Fibroblast of lung (primary cell): ENCODE measurements around the gene VPS25. TPM values are rescaled to one million over a fixed set of nuclear protein-coding genes. Genes with fewer than 3 reads are reported as not detected.

Experiments used
- DNase-seq, 2 donors: peaks; one replicate each; pipeline versions ENCODE4 v3.0.0 to v3.0.0-alpha.2; 2010; ENCODE audit warnings: low read depth in 2 of 2
- H2AFZ ChIP-seq: 2 replicates; pipeline ENCODE4 v1.5.1; 2012; ENCODE audit warnings: low read length, control low read depth, inconsistent platforms
- H3K27ac ChIP-seq: 2 replicates; pipeline ENCODE4 v1.5.1; 2011; ENCODE audit warnings: low read length, control low read depth; ENCODE audit not compliant: insufficient read depth
- H3K27me3 ChIP-seq: 2 replicates; pipeline ENCODE4 v1.5.1; 2011; ENCODE audit warnings: mild to moderate bottlenecking, low read length; ENCODE audit not compliant: control insufficient read depth, insufficient read depth
- H3K36me3 ChIP-seq: 2 replicates; pipeline ENCODE4 v1.5.1; 2011; ENCODE audit warnings: low read length; ENCODE audit not compliant: control insufficient read depth, insufficient read depth
- H3K4me1 ChIP-seq: 2 replicates; pipeline ENCODE4 v1.5.1; 2011; ENCODE audit warnings: low read length; ENCODE audit not compliant: control insufficient read depth, insufficient read depth; ENCODE audit errors: extremely low read depth
- H3K4me2 ChIP-seq: 2 replicates; pipeline ENCODE4 v1.5.1; 2011; ENCODE audit warnings: low read length, control low read depth; ENCODE audit not compliant: insufficient read depth; ENCODE audit errors: extremely low read depth
- H3K4me3 ChIP-seq, 4 experiments: fragments of 200-600 bp in 1 of 4; sonication (generic) in 1 of 4; replicated peaks in 1 of 4; 2 replicates each; pipeline ENCODE4 v1.5.1; 2011 to 2016; ENCODE audit warnings: low read length in 4 of 4, low read depth in 3 of 4, mild to moderate bottlenecking in 3 of 4, control low read depth in 2 of 4, inconsistent platforms in 1 of 4, mixed read lengths in 1 of 4; ENCODE audit not compliant: insufficient read depth in 1 of 4; ENCODE audit errors: control extremely low read depth in 1 of 4
- H3K79me2 ChIP-seq: 2 replicates; pipeline ENCODE4 v1.5.1; 2012; ENCODE audit warnings: mild to moderate bottlenecking, low read length, inconsistent platforms; ENCODE audit not compliant: control insufficient read depth, insufficient read depth
- H3K9ac ChIP-seq: 2 replicates; pipeline ENCODE4 v1.5.1; 2011; ENCODE audit warnings: mild to moderate bottlenecking, low read length, control low read depth; ENCODE audit not compliant: insufficient read depth
- H3K9me3 ChIP-seq: 2 replicates; pipeline ENCODE4 v1.5.1; 2012; ENCODE audit warnings: low read depth, low read length; ENCODE audit not compliant: control insufficient read depth, insufficient read depth
- H4K20me1 ChIP-seq: 2 replicates; pipeline ENCODE4 v1.5.1; 2011; ENCODE audit warnings: low read length; ENCODE audit not compliant: control insufficient read depth, insufficient read depth; ENCODE audit errors: extremely low read depth
- EZH2 ChIP-seq: IDR thresholded peaks from 2 replicates; pipeline ENCODE4 v1.5.1; 2012; ENCODE audit warnings: low read length, control low read depth, mild to moderate bottlenecking; ENCODE audit errors: missing control alignments
- polyA plus RNA-seq, 2 donors: library from polyadenylated mRNA; depleted of rRNA in 1 of 2; stranded (reverse) in 1 of 2; unstranded in 1 of 2; fragments of >200 nt; gene quantifications; 2 replicates each; pipeline ENCODE4 v1.2.1, GENCODE V29; 2011 to 2012; ENCODE audit warnings: missing spikeins in 1 of 2
- total RNA-seq: library from RNA; depleted of rRNA; stranded (reverse); fragments of >200 nt; gene quantifications from 2 replicates; pipeline ENCODE4 v1.2.1, GENCODE V29; 2014
- TF ChIP-seq, protein P1 (sequence below), 2 donors: IDR thresholded peaks in 1 of 2; conservative IDR thresholded peaks in 1 of 2; 1 replicate in 1 of 2; 2 replicates in 1 of 2; pipeline ENCODE4 v1.5.1; 2011 to 2012; ENCODE audit warnings: low read length in 2 of 2, control low read depth in 1 of 2, inconsistent platforms in 1 of 2, low read depth in 1 of 2, mild to moderate bottlenecking in 1 of 2

The VPS25 gene
- total and polyA plus RNA-seq, 2 donors (not counting 1 experiment from before 2014, with no cell fraction given): 43.6 to 92.7 TPM

DNA sequence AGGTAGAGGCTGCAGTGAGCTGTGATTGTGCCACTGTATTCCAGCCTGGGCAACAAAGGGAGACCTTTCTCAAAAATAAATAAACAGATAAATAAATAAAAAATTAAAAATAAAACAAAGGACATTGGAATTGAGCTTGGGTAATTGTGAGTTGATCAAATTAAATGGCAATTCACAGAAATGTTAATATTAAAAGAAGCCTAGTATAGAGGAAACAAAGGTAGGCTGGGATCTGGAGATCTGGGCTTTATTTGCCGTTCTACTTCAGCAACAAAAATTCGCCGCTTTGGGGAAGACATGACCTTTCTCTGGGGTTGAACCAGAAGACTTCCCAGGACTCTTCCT lies 332 bp upstream of the VPS25 start:
- peaks cover 6% of the 10 kb centered on the region for H3K79me2 ChIP-seq
- no peak for DNase-seq

DNA sequence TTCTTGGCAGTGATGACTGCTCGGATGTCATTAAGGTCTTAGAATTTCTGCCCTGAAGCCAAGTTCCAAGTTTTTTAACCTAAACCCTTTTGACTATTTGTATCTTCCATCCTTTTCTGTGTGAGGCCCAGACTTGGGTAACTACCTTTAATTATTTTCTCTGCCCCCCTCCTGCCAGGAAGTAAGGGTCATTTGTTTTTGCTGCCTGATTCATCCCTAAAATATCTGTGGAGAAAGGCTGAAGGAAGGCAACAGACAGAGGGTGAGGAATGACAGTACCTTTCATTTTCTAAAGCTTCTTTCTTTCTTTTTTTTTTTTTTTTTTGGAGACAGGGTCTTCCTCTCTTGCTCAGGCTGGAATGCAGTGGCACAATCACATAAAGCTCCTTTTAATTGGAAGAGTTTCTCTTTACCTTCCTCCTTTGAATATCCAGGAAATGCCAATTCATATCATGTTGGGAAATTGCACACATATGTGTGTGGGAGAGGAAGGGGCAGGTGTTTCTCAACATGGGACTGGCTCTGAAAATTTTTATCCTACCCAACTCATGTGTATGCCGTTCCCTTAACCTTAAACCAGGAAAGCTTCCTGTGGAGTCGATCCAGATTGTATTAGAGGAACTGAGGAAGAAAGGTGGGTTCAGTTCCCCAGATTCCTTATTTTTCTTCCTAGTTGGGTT lies 957 bp downstream of the VPS25 start:
- DNase-seq: peak in 1 of 2 donors; percentile 77
- TF ChIP-seq EZH2: no peak
- TF ChIP-seq, protein P1, sequence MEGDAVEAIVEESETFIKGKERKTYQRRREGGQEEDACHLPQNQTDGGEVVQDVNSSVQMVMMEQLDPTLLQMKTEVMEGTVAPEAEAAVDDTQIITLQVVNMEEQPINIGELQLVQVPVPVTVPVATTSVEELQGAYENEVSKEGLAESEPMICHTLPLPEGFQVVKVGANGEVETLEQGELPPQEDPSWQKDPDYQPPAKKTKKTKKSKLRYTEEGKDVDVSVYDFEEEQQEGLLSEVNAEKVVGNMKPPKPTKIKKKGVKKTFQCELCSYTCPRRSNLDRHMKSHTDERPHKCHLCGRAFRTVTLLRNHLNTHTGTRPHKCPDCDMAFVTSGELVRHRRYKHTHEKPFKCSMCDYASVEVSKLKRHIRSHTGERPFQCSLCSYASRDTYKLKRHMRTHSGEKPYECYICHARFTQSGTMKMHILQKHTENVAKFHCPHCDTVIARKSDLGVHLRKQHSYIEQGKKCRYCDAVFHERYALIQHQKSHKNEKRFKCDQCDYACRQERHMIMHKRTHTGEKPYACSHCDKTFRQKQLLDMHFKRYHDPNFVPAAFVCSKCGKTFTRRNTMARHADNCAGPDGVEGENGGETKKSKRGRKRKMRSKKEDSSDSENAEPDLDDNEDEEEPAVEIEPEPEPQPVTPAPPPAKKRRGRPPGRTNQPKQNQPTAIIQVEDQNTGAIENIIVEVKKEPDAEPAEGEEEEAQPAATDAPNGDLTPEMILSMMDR (conservative IDR thresholded peaks at IDR 0.05 in 1 of 2, IDR thresholded peaks at IDR 0.05 in 1 of 2; ENCODE audit: low read depth in 1 of 2, low read length in 2 of 2): no peak
- Histone ChIP-seq H3K9me3 (no peaks in the 10 kb centered on the region), H3K36me3 (peaks cover 12% of the 10 kb centered on the region), H3K27ac (peak overlapping the region; percentile 92), H3K79me2 (peaks cover 6% of the 10 kb centered on the region), H3K4me1 (peaks cover 9% of the 10 kb centered on the region), H2AFZ (peak overlapping the region; percentile 99), H3K4me3 (peak overlapping the region; percentile 92 to 100 (median 98)), H3K27me3 (no peaks in the 10 kb centered on the region), H4K20me1 (no peaks in the 10 kb centered on the region), H3K4me2 (peak overlapping the region; percentile 100), H3K9ac (peak overlapping the region; percentile 88)

More for the DNA sequence above, 332 bp upstream of the VPS25 start:
- Histone ChIP-seq H3K9ac (no peak overlapping the region), H3K4me2 (peak overlapping the region; percentile 100), H3K4me3 (peak overlapping the region in 3 of 4 experiments; percentile 92 to 100 (median 98)), H3K27ac (peak overlapping the region; percentile 92), H3K36me3 (peaks cover 10% of the 10 kb centered on the region), H2AFZ (peak overlapping the region; percentile 67), H3K4me1 (peaks cover 9% of the 10 kb centered on the region), H4K20me1 (no peaks in the 10 kb centered on the region), H3K27me3 (no peaks in the 10 kb centered on the region), H3K9me3 (no peaks in the 10 kb centered on the region)
- TF ChIP-seq, protein P1 (conservative IDR thresholded peaks at IDR 0.05 in 1 of 2, IDR thresholded peaks at IDR 0.05 in 1 of 2; ENCODE audit: low read depth in 1 of 2, low read length in 2 of 2): no peak
- TF ChIP-seq EZH2: no peak

DNA sequence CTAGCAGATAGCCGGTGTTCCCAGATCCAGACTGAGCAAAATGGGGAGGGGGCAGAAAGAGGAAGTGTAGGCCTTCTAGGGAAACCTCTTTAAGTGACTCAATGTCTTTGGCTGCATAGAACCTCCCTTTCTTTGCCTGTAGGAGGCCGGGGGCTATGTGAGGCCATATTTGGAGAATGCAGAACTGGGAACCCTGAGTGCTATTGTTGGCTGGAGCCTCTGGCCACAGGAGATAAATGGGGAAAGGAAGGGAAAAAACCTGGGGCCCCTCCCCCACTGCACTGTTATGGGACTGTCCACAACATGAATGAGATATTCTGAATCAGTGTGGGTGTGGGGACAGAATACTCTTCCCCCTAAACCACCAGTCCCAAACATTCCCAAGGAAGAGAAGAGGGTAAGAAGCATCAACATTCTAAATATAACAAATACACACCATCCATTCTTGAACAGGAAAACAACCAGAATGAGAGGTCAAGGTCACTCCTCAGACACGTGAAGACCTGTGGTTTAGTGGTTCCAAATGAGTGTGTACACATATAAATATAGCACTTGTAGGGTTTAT lies 2.4 kb downstream of the VPS25 start:
- Histone ChIP-seq H3K9me3 (no peaks in the 10 kb centered on the region), H3K27me3 (no peaks in the 10 kb centered on the region), H3K4me2 (no peak overlapping the region), H2AFZ (no peak overlapping the region), H4K20me1 (no peaks in the 10 kb centered on the region), H3K79me2 (peaks cover 6% of the 10 kb centered on the region), H3K36me3 (peaks cover 12% of the 10 kb centered on the region), H3K27ac (no peak overlapping the region), H3K4me3 (no peak overlapping the region), H3K4me1 (peaks cover 12% of the 10 kb centered on the region), H3K9ac (no peak overlapping the region)
- TF ChIP-seq, protein P1 (conservative IDR thresholded peaks at IDR 0.05 in 1 of 2, IDR thresholded peaks at IDR 0.05 in 1 of 2; ENCODE audit: low read depth in 1 of 2, low read length in 2 of 2): no peak
- no peak for TF ChIP-seq EZH2
- DNase-seq: peak in 1 of 2 donors; percentile 95
